HG02798 (cell line): ENCODE results near the gene ERC1.

ENCODE experiments used
- ATAC-seq: cut with Tn5 transposase; IDR thresholded peaks from one replicate; pipeline ENCODE4 v1.9.1; 2021; ENCODE audit warnings: mild to moderate bottlenecking; ENCODE audit not compliant: unreplicated experiment, poor library complexity

ERC1 gene

DNA sequence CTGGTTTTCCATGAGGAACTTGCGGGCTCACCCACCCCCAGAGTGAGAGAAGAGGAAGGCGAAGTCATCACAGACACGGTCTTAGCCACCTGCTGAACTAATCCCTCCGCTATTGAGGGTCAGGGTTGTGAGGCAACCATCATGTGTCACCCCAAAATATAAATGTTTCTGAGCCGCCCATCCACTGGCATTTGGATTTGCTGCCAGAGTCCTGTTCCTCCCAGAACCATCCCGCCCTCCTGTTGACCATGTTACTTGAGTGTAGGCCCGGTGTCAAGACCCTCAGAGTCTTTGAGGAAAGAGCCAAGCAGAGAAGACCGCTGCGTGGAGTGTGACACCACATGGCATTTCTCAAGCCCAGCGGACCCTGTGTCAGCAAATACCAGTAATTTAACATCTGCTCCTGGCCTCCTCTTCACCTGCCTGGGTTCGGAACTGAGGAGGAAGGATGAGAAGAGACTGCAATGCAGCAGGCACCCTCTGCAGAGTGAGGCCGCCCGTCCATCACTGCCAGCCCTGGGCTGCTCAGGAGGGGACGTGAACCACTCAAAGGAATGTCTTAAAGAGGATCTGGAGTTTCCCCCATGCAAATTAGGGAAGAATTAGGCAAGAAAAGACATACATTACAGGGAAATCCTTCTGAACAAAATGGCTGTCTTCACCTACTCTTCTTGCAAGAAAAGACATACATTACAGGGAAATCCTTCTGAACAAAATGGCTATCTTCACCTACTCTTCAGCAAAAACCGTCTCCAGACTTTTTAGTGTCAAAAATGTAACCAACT, 502.9 kb downstream of the ERC1 start:
- ATAC-seq = no peak

GRCh38 chr12:1494856-1495255, 503.8 kb downstream of the ERC1 start:
- no peak for ATAC-seq

DNA sequence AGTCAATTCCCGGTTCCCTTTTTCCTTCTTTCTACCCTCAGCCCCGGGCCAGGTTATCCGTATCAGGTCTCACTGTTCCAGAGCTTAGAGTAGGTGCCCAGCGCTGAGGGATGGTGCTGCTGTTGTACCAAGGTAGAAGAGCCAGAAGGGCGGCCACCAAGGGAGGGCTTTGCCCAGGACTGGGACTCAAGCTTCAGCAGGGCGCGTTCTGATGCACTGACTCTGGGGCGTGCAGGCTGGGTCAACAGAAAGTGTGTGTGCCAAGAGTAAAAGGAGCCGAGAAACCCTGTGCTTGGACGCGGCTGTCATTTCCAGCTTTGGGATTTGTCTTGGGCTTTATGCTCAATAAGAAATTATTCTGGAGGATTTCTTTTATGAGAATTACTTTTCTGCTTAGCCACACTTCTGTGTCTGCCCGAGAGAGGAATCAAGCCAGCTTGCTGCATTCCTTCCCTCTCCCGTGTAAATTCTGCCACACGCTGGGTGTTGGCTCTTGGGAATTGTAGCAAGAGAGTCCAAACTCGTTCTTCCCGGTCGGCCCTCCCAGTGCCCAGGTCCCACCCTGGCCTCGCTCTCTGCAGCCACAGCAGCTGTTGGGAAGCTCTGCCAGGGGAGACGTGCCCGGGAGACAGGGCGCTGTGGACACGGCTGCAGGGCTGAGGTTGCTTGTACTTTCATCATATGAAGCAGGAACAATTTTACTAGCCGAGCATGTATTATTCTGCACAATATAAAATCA, 505.3 kb downstream of the ERC1 start:
- no peak for ATAC-seq

- ATAC-seq = no peak
These were observed 506.1 kb downstream of the ERC1 start for GRCh38 chr12:1497161-1497560.

GRCh38 chr12:1498199-1498740, 507.2 kb downstream of the ERC1 start:
- ATAC-seq = no peak

GRCh38 chr12:1499351-1499750, 508.3 kb downstream of the ERC1 start:
- no peak for ATAC-seq

GRCh38 chr12:1500095-1500801, 509.2 kb downstream of the ERC1 start:
- ATAC-seq = no peak

- ATAC-seq = no peak
These were observed 510.0 kb downstream of the ERC1 start for GRCh38 chr12:1501001-1501400.

DNA sequence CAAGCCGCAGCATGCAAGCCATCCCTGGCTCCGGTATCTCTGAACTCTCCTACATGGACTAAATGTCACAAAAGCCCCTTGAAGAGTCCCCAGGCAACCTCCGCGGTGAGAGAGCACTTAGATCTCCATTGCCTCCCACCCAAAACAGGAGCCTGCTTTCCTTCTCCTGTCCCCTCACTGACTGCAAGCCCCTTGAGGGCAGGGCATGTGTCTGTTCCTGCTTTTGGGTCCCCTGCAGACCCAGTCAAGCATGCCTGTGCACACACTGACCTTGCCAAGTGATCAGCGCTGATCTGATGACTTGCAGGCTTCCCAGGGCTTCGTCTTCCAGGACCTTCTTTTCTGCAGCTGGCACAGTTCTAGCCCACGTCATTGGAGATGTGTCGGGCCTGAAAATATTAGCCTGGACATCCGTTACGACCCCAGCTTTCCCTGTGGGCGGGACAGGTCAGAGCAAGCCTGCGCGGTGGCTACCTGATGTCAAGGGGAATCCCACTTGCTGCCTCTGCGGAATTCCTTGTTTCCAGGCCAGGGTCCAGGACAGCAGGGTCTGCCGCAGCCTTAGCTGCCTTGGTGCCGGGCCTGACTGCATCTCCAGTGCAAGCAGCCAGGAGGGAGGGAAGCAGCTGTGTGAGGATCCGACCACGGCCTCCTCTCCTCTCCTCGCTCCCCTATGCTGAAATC, 510.8 kb downstream of the ERC1 start:
- no peak for ATAC-seq

DNA sequence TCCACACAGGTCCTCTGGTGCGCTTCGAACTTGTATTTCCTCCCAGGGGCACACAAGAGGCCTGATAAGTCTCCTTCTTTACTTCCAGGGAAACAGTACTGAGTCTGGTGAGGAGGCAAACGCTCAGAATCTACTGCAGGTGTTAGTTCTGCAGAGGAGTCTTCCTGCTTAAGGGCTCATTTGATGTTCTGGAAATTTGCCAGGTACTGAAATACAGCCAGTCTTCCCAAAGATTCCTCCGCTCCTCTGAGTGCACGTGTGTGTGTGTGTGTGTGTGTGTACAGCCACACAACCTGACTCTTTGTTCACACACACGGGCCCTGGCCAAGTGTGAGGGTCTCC, 511.3 kb downstream of the ERC1 start:
- no peak for ATAC-seq

GRCh38 chr12:1502831-1503230, 511.8 kb downstream of the ERC1 start:
- no peak for ATAC-seq

GRCh38 chr12:1503281-1503711, 512.3 kb downstream of the ERC1 start:
- ATAC-seq = no peak

GRCh38 chr12:1504304-1504894, 513.4 kb downstream of the ERC1 start:
- ATAC-seq = no peak

- ATAC-seq = no peak
These were observed 513.9 kb downstream of the ERC1 start for GRCh38 chr12:1504895-1505311.

GRCh38 chr12:1505576-1505975, 514.6 kb downstream of the ERC1 start:
- no peak for ATAC-seq

- no peak for ATAC-seq
These were observed 516.3 kb downstream of the ERC1 start for GRCh38 chr12:1507308-1507707.

DNA sequence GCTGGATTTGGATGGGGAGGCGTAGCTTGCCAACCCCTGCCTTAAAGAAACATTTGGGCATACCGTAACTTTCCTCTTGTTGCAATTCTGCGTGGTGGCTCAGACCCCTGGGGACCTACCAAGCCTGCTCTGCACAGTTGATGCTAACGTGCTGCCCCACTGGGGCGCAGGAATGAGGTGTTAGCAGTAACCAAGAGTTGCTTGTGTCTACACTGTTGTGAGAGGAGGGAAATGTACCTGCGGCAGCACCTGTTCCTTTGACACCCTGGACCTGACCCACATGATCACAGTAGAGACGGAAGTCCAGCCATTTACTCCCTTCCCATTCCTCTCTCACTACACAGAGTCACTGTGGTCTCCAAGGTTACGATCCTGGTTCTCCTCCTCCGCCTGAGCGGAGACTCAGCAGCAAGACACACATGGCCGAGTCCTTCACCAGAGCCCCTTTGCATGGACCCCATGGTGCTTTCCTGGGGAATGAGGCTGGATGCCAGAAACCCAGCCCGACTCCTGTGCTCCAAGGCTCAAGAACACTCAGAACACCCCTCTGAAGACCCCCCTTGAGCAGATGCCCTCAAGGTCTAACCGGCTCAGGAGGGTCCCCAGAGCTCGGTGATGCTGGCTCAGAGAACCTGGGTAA, 518.5 kb downstream of the ERC1 start:
- no peak for ATAC-seq

GRCh38 chr12:1510056-1510812, 519.2 kb downstream of the ERC1 start:
- no peak for ATAC-seq

- ATAC-seq = no peak
These were observed 524.0 kb downstream of the ERC1 start for GRCh38 chr12:1515010-1515409.
